ENCODE data around the gene HDHD3.

HDHD3 gene, protein sequence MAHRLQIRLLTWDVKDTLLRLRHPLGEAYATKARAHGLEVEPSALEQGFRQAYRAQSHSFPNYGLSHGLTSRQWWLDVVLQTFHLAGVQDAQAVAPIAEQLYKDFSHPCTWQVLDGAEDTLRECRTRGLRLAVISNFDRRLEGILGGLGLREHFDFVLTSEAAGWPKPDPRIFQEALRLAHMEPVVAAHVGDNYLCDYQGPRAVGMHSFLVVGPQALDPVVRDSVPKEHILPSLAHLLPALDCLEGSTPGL

DNA sequence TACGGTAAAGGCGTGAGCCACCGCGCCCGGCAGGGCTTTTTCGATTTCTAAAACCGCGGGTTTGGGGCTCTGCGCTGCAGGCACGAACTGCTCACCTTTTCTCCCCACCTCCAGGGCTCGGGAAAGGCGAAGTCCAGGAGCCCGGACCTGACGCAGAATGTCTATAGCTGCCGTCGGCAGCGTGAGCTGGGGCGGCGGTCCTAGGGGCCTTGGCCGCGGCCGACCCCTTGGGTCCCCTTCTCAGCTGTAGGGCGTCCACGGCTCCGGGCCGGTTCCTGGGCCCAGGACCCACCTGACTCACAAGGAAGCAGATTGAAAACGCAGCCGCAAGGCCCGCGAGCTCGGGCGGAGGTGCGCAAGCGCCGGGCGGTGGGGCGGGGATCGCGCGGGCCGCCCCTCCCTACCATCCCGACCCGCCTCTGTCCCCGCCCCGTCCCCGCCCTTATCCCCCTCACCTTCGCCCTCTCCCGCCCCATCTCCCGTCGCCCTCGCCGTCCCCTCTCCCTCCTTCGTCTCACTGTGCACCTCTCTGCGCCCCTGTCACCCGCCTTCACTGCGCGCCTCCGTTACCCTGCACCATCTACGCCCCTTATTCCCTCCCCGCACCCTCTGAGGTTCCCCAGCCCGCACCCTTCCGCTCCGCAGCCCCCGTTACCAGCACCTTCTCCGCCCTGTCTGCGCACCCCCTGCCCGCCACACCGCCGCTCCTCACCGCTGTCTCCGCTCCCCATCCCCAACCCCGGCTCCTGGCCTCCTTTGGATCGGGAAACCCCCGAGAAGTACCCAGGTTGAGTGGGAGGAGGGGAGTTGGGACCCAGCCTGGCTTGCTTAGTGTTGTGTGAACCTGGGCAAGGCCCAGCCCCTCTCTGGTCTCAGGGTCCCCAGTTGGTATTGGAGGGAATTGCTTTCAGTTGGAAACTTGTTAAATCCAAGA is at the start of gene HDHD3:
Gene HDHD3, minus strand, starts transcription at position 353 of the 934 bp plus-strand sequence. CDS start 2,632 bp downstream, outside the sequence.
- Histone ChIP-seq H3K9me3 (ENCODE audit: insufficient read depth, low read length) (no peaks in the 10 kb centered on the region), H2AFZ (ENCODE audit: low read depth, low read length, severe bottlenecking) (peak within 1 kb of the TSS; percentile 80), H3K4me3 (ENCODE audit: insufficient read depth, low read length, poor library complexity, severe bottlenecking) (peak within 1 kb of the TSS; percentile 85), H4K20me1 (ENCODE audit: low read depth, low read length) (no peaks in the 10 kb centered on the region), H3K36me3 (ENCODE audit: low read length) (no peaks in the 10 kb centered on the region), H3K9ac (ENCODE audit: low read length) (peak within 1 kb of the TSS; percentile 67), H3K4me2 (ENCODE audit: low read depth, low read length, poor library complexity, severe bottlenecking) (peak within 1 kb of the TSS; percentile 55), H3K27me3 (ENCODE audit: low read length) (no peaks in the 10 kb centered on the region), H3K79me2 (ENCODE audit: insufficient read depth, low read length) (no peaks in the 10 kb centered on the region), H3K9me2 (replicated peaks; ENCODE audit: insufficient read depth, low read length) (no peaks in the 10 kb centered on the region), H3K27ac (ENCODE audit: low read depth, low read length) (0 out of 2 replicates have a peak within 1 kb of the TSS, but pooled peaks have one; percentile 26), H3F3A (ENCODE audit: insufficient read depth) (no peaks in the 10 kb centered on the region)
- TF ChIP-seq, protein P1, sequence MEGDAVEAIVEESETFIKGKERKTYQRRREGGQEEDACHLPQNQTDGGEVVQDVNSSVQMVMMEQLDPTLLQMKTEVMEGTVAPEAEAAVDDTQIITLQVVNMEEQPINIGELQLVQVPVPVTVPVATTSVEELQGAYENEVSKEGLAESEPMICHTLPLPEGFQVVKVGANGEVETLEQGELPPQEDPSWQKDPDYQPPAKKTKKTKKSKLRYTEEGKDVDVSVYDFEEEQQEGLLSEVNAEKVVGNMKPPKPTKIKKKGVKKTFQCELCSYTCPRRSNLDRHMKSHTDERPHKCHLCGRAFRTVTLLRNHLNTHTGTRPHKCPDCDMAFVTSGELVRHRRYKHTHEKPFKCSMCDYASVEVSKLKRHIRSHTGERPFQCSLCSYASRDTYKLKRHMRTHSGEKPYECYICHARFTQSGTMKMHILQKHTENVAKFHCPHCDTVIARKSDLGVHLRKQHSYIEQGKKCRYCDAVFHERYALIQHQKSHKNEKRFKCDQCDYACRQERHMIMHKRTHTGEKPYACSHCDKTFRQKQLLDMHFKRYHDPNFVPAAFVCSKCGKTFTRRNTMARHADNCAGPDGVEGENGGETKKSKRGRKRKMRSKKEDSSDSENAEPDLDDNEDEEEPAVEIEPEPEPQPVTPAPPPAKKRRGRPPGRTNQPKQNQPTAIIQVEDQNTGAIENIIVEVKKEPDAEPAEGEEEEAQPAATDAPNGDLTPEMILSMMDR (IDR thresholded peaks at IDR 0.05; ENCODE audit: insufficient read depth, low read length, poor library complexity, severe bottlenecking), result no peak
- no peak for TF ChIP-seq EZH2phosphoT487 (conservative IDR thresholded peaks at IDR 0.05; ENCODE audit: low read length)

DNA sequence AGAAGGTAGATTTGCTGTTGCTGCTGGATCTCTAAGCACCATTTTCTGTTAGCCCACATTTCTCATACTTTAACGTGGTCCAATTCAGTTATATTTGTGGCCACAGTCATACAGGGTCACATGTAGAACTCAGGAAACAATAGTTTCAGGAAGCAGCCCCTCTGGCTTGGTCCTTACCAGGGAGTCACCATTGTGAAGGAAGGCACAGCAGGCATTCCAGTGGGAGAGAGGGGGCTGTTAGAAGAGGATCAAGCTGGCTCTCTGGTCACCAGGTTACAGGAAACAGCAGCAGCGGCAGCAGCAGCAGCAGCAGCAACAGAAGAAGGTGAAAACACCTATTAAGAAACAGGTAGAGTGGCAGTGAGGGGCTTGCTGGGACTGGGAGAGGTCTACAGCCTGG is 48.3 kb upstream of the HDHD3 start:
- no peak overlapping the region for H3K27ac ChIP-seq (ENCODE audit: low read depth, low read length)
- no peaks in the 10 kb centered on the region for H4K20me1 ChIP-seq (ENCODE audit: low read depth, low read length)
- no peaks in the 10 kb centered on the region for H3K9me2 ChIP-seq (replicated peaks; ENCODE audit: insufficient read depth, low read length)
- H3K4me3 ChIP-seq (ENCODE audit: insufficient read depth, low read length, poor library complexity, severe bottlenecking), result no peak overlapping the region
- H3K27me3 ChIP-seq (ENCODE audit: low read length), result no peaks in the 10 kb centered on the region
- no peaks in the 10 kb centered on the region for H3K36me3 ChIP-seq (ENCODE audit: low read length)
- H3F3A ChIP-seq (ENCODE audit: insufficient read depth), result no peaks in the 10 kb centered on the region
- TF ChIP-seq EZH2phosphoT487 (conservative IDR thresholded peaks at IDR 0.05; ENCODE audit: low read length), result no peak
- TF ChIP-seq, protein P1 (IDR thresholded peaks at IDR 0.05; ENCODE audit: insufficient read depth, low read length, poor library complexity, severe bottlenecking), result no peak
- no peak overlapping the region for H2AFZ ChIP-seq (ENCODE audit: low read depth, low read length, severe bottlenecking)
- H3K4me2 ChIP-seq (ENCODE audit: low read depth, low read length, poor library complexity, severe bottlenecking), result no peak overlapping the region
- H3K79me2 ChIP-seq (ENCODE audit: insufficient read depth, low read length), result no peaks in the 10 kb centered on the region
- no peak overlapping the region for H3K9ac ChIP-seq (ENCODE audit: low read length)
- no peaks in the 10 kb centered on the region for H3K9me3 ChIP-seq (ENCODE audit: insufficient read depth, low read length)

DNA sequence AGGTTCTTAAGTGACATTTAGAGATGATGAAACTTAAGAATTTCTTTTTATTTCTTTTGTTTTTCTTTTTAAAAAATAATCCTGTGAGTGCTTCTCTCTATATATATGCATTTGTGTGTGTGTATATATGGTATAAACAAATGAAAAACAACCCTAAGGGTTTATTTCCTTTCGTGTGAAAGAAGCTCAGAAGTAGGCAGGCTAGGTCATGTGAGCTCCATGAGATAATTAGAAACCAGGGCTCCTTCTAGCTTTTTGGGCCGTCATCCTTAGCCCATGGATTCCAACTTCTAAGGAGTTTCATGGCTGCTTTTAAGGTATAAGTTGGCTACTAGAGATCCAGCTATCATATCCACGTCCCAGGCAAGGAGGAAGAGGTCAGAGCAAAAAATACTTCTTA is 44.9 kb upstream of the HDHD3 start:
- H3K4me3 ChIP-seq (ENCODE audit: insufficient read depth, low read length, poor library complexity, severe bottlenecking), result no peak overlapping the region
- no peak overlapping the region for H3K4me2 ChIP-seq (ENCODE audit: low read depth, low read length, poor library complexity, severe bottlenecking)
- no peak for TF ChIP-seq EZH2phosphoT487 (conservative IDR thresholded peaks at IDR 0.05; ENCODE audit: low read length)
- TF ChIP-seq, protein P1 (IDR thresholded peaks at IDR 0.05; ENCODE audit: insufficient read depth, low read length, poor library complexity, severe bottlenecking), result no peak
- no peaks in the 10 kb centered on the region for H3K9me3 ChIP-seq (ENCODE audit: insufficient read depth, low read length)
- H3K9ac ChIP-seq (ENCODE audit: low read length), result no peak overlapping the region
- no peaks in the 10 kb centered on the region for H3K79me2 ChIP-seq (ENCODE audit: insufficient read depth, low read length)
- no peaks in the 10 kb centered on the region for H3K9me2 ChIP-seq (replicated peaks; ENCODE audit: insufficient read depth, low read length)
- no peak overlapping the region for H3K27ac ChIP-seq (ENCODE audit: low read depth, low read length)
- no peak overlapping the region for H2AFZ ChIP-seq (ENCODE audit: low read depth, low read length, severe bottlenecking)
- H3K27me3 ChIP-seq (ENCODE audit: low read length), result no peaks in the 10 kb centered on the region
- no peaks in the 10 kb centered on the region for H3K36me3 ChIP-seq (ENCODE audit: low read length)
- no peaks in the 10 kb centered on the region for H3F3A ChIP-seq (ENCODE audit: insufficient read depth)
- H4K20me1 ChIP-seq (ENCODE audit: low read depth, low read length), result no peaks in the 10 kb centered on the region

Data from SU-DHL-6 (cell line).